ENCODE results near the gene ADSS1.

- TF ChIP-seq MAX (IDR thresholded peaks at IDR 0.05) (no peak), EP300 (IDR thresholded peaks at IDR 0.05; ENCODE audit: borderline replicate concordance) (no peak), FOXM1 (IDR thresholded peaks at IDR 0.05; ENCODE audit: borderline replicate concordance, low read depth) (no peak), NFIC (IDR thresholded peaks at IDR 0.05) (no peak), TEAD4 (IDR thresholded peaks at IDR 0.05) (no peak), RAD21 (IDR thresholded peaks at IDR 0.05; ENCODE audit: low read depth) (no peak), YY1 (IDR thresholded peaks at IDR 0.05; ENCODE audit: low read depth) (no peak), REST (IDR thresholded peaks at IDR 0.05; ENCODE audit: low read depth) (no peak), CREB1 (IDR thresholded peaks at IDR 0.05; ENCODE audit: low read depth) (no peak), TCF12 (IDR thresholded peaks at IDR 0.05; ENCODE audit: low read depth) (no peak)
Measured at GRCh38 chr14:104758981-104759969, 35.2 kb downstream of the ADSS1 start.
